Activated CD8-positive, alpha-beta T cell treated with anti-CD3 and anti-CD28 coated beads, Interleukin-2, amount 10 ng/mL, durations not matched to agents 7 days and 5 days (primary cell): ENCODE data around the gene RIPK4. TPM values are rescaled to one million over a fixed set of nuclear protein-coding genes. Genes with fewer than 3 reads are reported as not detected.
A peak's percentile ranks its signal among the peaks of the same experiment; 100 is the strongest.
"Not testable (repeated sequence)": the region's sequence is repeated elsewhere in the genome, so short reads cannot be mapped to it uniquely, and the experiment has no call there.

ENCODE experiments used
- ATAC-seq: fragments of 150-1000 bp; cut with Tn5 transposase; one replicate; pipeline ENCODE4 v1.10.0; 2021; ENCODE audit warnings: moderate library complexity
- CTCF ChIA-PET: fragments of 350-600 bp; sonication (Branson Sonifier 250); formaldehyde crosslinking; loops from one replicate; lab custom pipeline; 2021; ENCODE audit warnings: antibody characterized with exemption; lab: Charles Lee
- POLR2A ChIA-PET: fragments of 350-600 bp; sonication (Branson Sonifier 250); formaldehyde crosslinking; loops from one replicate; lab custom pipeline; 2021; ENCODE audit warnings: antibody characterized with exemption; lab: Charles Lee
- DNase-seq: peaks from one replicate; pipeline ENCODE4 v3.0.0-alpha.2; 2020
- H3K27ac Mint-ChIP-seq: one replicate; pipeline ENCODE4 v1.8.0; 2021; ENCODE audit warnings: mild to moderate bottlenecking, mixed read lengths
- H3K27me3 Mint-ChIP-seq: one replicate; pipeline ENCODE4 v1.8.0; 2021; ENCODE audit warnings: low read depth, mixed read lengths
- H3K36me3 Mint-ChIP-seq: one replicate; pipeline ENCODE4 v1.8.0; 2021; ENCODE audit warnings: low read depth, mixed read lengths
- H3K4me1 Mint-ChIP-seq: one replicate; pipeline ENCODE4 v1.8.0; 2021; ENCODE audit warnings: low read depth, mixed read lengths
- H3K4me3 Mint-ChIP-seq: one replicate; pipeline ENCODE4 v1.8.0; 2021; ENCODE audit warnings: mild to moderate bottlenecking, mixed read lengths
- H3K9me3 Mint-ChIP-seq: one replicate; pipeline ENCODE4 v1.8.0; 2022; ENCODE audit warnings: mixed read lengths; ENCODE audit not compliant: insufficient read depth
- total RNA-seq, 2 experiments: library from RNA; stranded (reverse); gene quantifications; one replicate each; pipeline ENCODE4 v1.2.3, GENCODE V29; 2021

The RIPK4 gene
- total RNA-seq, 2 experiments from 2014 or later: not detected

- no peak for ATAC-seq
- H3K27me3 Mint-ChIP-seq: peaks cover 29% of the 10 kb centered on the region
Observed at GRCh38 chr21:41726058-41726558, 40.7 kb downstream of the RIPK4 start.

DNA sequence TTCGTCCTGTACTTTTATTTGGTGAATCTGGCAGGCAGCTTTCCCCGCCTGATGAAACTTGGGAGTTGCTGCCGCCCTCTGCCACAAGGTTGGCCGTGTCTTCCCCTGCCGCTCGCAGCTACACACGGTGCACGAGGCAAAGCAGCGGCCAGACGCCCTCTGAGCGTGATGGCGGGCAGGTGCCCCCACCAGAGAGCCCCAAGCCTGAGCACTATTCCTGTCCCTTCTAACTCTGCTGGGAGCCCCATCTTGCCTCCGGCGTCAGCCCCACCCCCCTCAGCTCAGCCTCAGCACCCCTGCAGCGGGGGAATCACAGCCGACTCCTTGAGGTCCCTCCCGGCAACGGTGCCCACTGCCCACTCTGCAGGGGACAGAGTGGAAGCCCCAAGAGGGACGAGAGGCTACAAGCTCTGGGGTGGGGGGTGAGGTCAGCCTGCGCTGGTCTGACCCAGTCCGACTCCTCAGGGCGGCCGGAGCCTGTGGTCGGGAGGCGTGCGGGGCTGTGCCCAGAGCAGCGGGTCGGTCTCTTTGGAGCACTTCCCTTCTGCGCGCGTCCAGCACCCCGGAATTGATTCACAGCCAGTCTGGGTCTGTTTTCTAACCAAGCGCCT lies 41.3 kb downstream of the RIPK4 start:
- DNase-seq: no peak
- ATAC-seq: peak; percentile 33
- peaks cover 28% of the 10 kb centered on the region for H3K27me3 Mint-ChIP-seq
- ChIA-PET POLR2A (interaction anchor here (0.6 kb wide), 1 partner anchor 59 kb away, joined by 3 read pairs; no protein-coding TSS in a partner anchor), CTCF (no interaction called here)
- H3K4me1 Mint-ChIP-seq: no peaks in the 10 kb centered on the region
- no peaks in the 10 kb centered on the region for H3K36me3 Mint-ChIP-seq
- H3K9me3 Mint-ChIP-seq: no peaks in the 10 kb centered on the region
- no peak overlapping the region for H3K27ac Mint-ChIP-seq
- no peak overlapping the region for H3K4me3 Mint-ChIP-seq

More at GRCh38 chr21:41726058-41726558, 40.7 kb downstream of the RIPK4 start:
- Mint-ChIP-seq H3K4me3 (no peak overlapping the region), H3K36me3 (no peaks in the 10 kb centered on the region), H3K27ac (no peak overlapping the region), H3K9me3 (no peaks in the 10 kb centered on the region), H3K4me1 (no peaks in the 10 kb centered on the region)
- CTCF ChIA-PET: no interaction called here
- DNase-seq: no peak
- POLR2A ChIA-PET: no interaction called here

DNA sequence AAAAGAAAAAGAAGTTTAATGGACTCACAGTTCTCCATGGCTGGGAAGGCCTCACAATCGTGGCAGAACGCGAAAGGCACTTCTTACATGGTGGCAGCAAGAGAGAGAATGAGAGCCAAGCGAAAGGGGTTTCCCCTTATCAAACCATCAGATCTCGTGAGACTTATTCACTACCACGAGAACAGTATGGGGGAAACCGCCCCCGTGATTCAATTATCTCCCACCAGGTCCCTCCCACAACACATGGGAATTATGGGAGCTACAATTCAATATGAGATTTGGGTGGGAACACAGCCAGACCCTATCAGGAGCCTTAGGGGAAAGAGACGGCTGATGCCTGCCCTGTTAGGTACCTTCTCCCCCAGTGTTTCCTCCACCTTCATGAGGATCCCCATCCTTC lies 43.0 kb downstream of the RIPK4 start:
- peaks cover 21% of the 10 kb centered on the region for H3K27me3 Mint-ChIP-seq
- H3K4me3 Mint-ChIP-seq, DNase-seq, H3K9me3 Mint-ChIP-seq, H3K4me1 Mint-ChIP-seq, H3K36me3 Mint-ChIP-seq, ATAC-seq, CTCF ChIA-PET, H3K27ac Mint-ChIP-seq, POLR2A ChIA-PET: not testable (repeated sequence)

DNA sequence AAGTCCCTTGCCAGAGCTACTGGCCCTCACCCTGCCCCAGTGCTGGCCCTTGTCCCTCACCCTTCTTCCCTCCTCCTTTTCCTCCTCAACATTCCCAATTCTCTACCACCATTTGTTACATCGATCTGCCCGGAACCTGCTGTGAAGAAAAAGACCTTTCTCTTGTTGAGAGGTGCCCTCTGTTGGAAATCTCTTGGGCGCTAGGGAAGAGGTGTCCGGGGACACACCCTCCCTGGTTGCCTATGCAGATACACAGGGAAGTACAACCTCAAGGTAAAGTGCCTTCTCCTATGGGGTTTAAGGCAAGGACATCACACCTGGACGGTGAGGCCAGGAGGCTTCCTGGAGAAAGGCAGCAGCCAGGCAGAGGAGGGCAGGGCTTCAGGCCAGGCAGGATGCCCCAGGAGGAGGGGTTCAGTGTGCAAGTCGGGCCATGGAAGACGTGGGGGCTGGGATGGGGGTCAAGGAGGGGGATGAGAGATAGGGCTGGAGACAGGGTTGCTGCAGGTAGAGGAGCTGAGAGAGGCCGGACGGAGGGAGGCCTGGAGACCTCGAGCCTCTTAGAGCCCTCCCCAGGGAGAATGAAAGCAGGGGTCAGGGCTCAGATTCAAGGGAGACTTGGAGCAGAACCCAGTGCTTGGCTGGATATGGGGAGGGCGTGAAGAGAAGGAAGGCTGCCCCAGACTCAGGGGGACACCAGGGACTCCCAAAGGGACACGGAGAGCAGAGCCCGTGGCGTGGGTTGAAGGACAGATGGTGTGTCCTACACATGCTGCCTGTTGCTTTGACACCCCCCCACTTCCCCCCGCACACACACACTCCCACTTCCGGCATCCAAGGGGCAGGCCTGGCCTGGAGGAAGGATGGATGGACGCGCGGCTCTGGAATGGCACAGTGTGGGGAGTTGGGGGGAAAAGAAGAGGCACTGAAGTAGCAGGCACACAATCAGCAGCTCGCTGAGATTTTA lies 44.5 kb downstream of the RIPK4 start:
- ChIA-PET CTCF (no interaction called here), POLR2A (no interaction called here)
- Mint-ChIP-seq H3K4me3 (no peak overlapping the region), H3K9me3 (no peaks in the 10 kb centered on the region), H3K27me3 (peaks cover 20% of the 10 kb centered on the region), H3K27ac (no peak overlapping the region), H3K36me3 (no peaks in the 10 kb centered on the region), H3K4me1 (no peaks in the 10 kb centered on the region)
- ATAC-seq: no peak
- DNase-seq: no peak

DNA sequence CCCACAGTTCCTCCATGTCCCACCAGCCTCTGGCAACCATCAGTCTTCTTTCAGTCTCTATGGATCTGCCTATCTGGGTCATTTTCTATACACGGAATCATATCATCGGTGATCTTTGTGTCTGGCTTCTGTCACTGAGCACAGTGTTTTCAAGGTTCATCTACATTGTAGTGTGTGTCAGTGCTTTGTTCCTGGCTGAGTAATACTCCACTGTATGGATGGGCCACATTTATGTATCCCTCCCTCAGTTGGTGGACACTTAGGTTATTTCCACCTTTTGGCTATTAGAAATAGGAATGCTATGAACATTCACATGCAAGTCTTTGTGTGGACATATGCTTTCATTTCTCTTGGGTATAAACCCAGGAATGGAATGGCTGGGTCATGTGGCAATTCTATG lies 46.6 kb downstream of the RIPK4 start:
- ChIA-PET POLR2A (no interaction called here), CTCF (no interaction called here)
- Mint-ChIP-seq H3K9me3 (no peaks in the 10 kb centered on the region), H3K4me1 (no peaks in the 10 kb centered on the region), H3K27ac (no peak overlapping the region), H3K4me3 (no peak overlapping the region), H3K27me3 (peaks cover 4% of the 10 kb centered on the region), H3K36me3 (no peaks in the 10 kb centered on the region)
- ATAC-seq (no peak), DNase-seq (no peak)

GRCh38 chr21:41719691-41720090 lies 47.2 kb downstream of the RIPK4 start:
- Mint-ChIP-seq H3K36me3 (no peaks in the 10 kb centered on the region), H3K4me3 (no peak overlapping the region), H3K27ac (no peak overlapping the region), H3K9me3 (no peaks in the 10 kb centered on the region), H3K27me3 (peaks cover 7% of the 10 kb centered on the region), H3K4me1 (no peaks in the 10 kb centered on the region)
- CTCF ChIA-PET: no interaction called here
- ATAC-seq (no peak), DNase-seq (no peak)
- POLR2A ChIA-PET: no interaction called here

GRCh38 chr21:41717573-41718330 lies 49.1 kb downstream of the RIPK4 start:
- H3K4me3 Mint-ChIP-seq: no peak overlapping the region
- no peak for ATAC-seq
- peaks cover 10% of the 10 kb centered on the region for H3K27me3 Mint-ChIP-seq
- POLR2A ChIA-PET: no interaction called here
- DNase-seq: no peak
- H3K9me3 Mint-ChIP-seq: no peaks in the 10 kb centered on the region
- H3K27ac Mint-ChIP-seq: no peak overlapping the region
- CTCF ChIA-PET: no interaction called here
- H3K36me3 Mint-ChIP-seq: no peaks in the 10 kb centered on the region
- no peaks in the 10 kb centered on the region for H3K4me1 Mint-ChIP-seq

DNA sequence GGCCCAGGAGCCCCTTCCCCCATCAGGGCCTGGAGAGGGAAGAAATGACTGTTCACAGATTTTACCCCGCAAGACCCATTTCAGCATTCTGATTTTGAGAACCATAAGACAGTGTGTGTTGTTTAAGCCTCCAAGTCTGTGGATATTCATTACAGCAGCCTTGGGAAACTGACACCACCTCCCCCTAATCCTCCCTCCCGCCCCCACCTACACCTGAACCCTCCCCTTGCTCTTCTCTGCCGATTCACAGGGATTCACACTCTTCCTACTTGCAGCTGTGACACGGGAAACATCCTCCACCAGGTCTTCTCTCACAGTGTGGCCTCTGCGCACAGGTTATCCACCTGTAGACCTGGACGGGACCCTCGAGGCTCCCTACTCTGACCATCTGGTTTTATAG lies 50.1 kb downstream of the RIPK4 start:
- Mint-ChIP-seq H3K27ac (no peak overlapping the region), H3K36me3 (no peaks in the 10 kb centered on the region), H3K27me3 (peaks cover 15% of the 10 kb centered on the region), H3K4me1 (no peaks in the 10 kb centered on the region), H3K4me3 (no peak overlapping the region), H3K9me3 (no peaks in the 10 kb centered on the region)
- CTCF ChIA-PET: no interaction called here
- DNase-seq: no peak
- no peak for ATAC-seq
- POLR2A ChIA-PET: no interaction called here

GRCh38 chr21:41715649-41716281 lies 51.1 kb downstream of the RIPK4 start:
- Mint-ChIP-seq H3K4me1 (no peaks in the 10 kb centered on the region), H3K4me3 (no peak overlapping the region), H3K36me3 (no peaks in the 10 kb centered on the region), H3K27me3 (peaks cover 25% of the 10 kb centered on the region), H3K27ac (no peak overlapping the region), H3K9me3 (no peaks in the 10 kb centered on the region)
- CTCF ChIA-PET: no interaction called here
- DNase-seq (no peak), ATAC-seq (no peak)
- POLR2A ChIA-PET: no interaction called here

DNA sequence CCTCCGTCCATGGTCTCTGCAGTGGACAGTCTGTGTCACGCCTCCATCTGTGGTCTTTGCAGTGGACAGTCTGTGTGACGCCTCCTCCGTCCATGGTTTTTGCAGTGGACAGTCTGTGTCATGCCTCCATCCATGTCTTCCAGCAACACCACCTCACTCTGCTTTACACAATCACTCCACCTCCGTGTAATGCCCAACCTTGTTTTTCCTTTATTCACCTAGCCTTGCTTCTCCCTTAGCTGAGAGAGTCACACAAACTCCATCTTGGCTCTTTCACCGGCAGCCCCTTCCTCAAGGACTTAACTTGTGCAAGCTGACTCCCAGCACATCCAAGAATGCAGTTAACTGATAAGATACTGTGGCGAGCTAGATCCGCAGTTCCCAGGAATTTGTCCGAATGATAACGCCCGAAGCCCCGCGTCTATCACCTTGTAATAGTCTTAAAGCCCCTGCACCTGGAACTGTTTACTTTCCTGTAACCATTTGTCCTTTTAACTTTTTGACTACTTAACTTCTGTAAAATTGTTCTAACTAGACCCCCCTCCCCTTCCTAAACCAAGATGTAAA lies 52.5 kb downstream of the RIPK4 start:
- H3K4me1 Mint-ChIP-seq, H3K9me3 Mint-ChIP-seq, CTCF ChIA-PET, H3K36me3 Mint-ChIP-seq, H3K4me3 Mint-ChIP-seq, H3K27ac Mint-ChIP-seq, ATAC-seq, POLR2A ChIA-PET, DNase-seq: not testable (repeated sequence)
- peaks cover 25% of the 10 kb centered on the region for H3K27me3 Mint-ChIP-seq
